M059J (cell line): ENCODE data around the gene CLEC9A. TPM values are rescaled to one million over a fixed set of nuclear protein-coding genes. Genes with fewer than 3 reads are reported as not detected.
A peak's percentile ranks its signal among the peaks of the same experiment; 100 is the strongest.
"Not testable (repeated sequence)": the region's sequence is repeated elsewhere in the genome, so short reads cannot be mapped to it uniquely, and the experiment has no call there.

Experiments used
- DNase-seq: peaks from one replicate; pipeline ENCODE4 v3.0.0-alpha.2; 2012; ENCODE audit warnings: low read depth
- total RNA-seq: library from RNA; depleted of rRNA; stranded (reverse); fragments of >200 nt; shearing (Covaris generic); gene quantifications from 2 replicates; pipeline ENCODE4 v1.2.3, GENCODE V29; 2014; rRNA removed

CLEC9A gene
- total RNA-seq, result 0.07 TPM in 1 of 2 replicates, not detected in the other

DNA sequence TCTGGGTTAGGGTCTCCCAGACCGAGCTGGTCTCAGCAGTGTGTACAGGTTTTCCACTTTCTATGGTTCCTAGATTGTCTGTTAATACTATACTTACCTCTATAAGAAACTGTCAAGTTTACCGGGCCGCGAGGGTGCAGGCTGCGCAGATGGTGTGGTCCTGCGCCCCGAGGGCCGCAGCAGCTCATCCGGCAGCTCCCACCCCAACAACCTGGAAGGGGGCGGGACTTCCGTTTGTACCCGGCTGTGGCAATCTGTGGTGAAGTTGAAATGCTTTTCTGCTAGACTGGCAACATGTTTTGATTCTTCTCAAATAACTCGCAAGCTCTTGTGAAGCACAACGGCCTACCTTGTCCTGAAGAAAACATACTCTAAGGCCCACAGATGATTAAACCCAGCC lies at the start of gene CLEC9A:
Gene CLEC9A (plus strand): TSS at position 237 of the 400 bp plus-strand sequence. CDS start 22,006 bp downstream, outside the sequence.
- no peak for DNase-seq

DNA sequence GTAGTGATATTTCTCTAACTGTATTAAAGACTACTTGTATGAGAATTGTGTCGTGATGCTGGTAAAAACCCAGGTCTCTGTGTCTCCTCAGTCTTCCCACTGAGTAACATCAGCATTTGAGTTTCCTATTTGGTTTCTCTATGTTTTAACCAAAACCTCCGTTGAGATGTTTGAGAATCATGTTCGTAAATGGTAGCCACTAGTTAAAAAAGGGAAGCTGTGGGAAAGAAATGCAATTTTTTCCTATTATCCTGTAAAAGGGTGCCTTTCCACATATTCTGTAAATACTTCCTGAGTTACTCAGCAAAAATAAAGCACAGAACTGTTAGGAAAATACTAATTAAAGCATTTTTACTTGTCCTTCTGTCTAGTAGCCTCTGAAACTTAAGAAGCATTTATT lies 38.6 kb upstream of the CLEC9A start:
- no peak for DNase-seq

DNA sequence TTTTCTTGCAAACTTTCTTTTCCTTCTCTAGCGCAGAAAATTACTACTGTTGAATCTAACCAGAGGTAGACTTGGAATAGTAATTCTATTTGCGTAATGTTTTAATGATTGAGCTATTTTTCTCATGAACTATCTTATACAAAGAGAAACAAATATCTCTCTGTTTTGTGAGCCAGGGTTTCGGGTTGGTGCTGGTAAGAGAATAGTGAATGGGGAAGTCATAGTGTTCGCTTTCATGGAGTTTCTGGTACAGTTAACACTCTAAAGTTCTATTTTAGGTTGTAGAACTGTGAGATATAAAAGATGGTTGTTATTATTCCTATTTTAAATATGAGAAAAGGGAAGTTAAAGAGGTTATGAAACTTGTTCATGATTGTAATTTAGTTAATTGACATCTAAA lies 38.2 kb upstream of the CLEC9A start:
- no peak for DNase-seq

DNA sequence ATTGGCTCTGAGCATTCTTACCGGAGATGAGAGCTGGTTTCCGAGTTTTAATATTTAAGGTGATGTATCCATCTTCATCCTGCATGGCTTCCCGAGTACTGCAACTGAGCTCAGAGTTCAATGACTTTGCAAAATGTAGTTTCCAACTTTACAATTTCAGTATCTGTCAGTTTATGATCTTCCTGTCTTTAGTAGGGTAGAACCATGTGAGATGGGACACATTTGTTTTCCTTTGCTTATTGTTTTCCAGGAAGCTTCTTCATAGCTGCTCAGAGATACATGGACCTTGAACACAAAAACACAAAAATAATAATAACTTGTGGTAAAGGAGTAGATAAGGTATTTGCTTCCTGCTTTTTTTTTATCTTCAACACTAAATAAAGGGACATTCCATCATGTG lies 31.5 kb upstream of the CLEC9A start, which contains the start of gene CLEC1B:
Gene CLEC1B (minus strand): TSS at position 106 of the 400 bp plus-strand sequence. CDS start 21 bp downstream, at position 85.
- no peak for DNase-seq

DNA sequence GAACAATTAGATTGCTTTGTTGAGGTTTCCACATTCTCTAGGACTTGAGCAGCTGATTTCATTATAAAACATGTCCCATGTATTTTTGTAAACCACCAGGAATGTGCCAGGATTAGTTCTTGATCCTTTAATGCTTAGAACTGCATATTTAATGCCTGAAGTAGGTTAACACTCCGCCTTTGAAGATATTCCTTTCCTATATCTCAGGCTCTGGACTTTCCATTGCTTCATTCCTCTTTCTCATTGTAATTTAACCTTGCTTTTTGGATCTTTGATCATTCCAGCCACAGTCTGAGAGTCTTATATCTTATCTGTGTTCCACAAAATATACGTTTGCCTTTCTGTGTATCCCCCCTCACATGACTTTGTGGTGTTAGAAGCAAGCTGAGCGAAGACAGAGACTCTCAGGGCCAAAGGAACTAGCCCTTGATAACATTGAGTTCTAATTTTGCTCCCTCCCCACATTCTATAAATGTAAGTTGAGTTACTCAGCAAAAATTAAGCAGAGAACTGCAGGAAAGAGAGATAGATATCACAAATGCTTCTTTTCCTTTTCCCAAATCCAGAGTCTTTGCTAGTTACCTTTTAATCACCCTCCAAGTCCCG lies 29.2 kb upstream of the CLEC9A start:
- DNase-seq, result no peak

DNA sequence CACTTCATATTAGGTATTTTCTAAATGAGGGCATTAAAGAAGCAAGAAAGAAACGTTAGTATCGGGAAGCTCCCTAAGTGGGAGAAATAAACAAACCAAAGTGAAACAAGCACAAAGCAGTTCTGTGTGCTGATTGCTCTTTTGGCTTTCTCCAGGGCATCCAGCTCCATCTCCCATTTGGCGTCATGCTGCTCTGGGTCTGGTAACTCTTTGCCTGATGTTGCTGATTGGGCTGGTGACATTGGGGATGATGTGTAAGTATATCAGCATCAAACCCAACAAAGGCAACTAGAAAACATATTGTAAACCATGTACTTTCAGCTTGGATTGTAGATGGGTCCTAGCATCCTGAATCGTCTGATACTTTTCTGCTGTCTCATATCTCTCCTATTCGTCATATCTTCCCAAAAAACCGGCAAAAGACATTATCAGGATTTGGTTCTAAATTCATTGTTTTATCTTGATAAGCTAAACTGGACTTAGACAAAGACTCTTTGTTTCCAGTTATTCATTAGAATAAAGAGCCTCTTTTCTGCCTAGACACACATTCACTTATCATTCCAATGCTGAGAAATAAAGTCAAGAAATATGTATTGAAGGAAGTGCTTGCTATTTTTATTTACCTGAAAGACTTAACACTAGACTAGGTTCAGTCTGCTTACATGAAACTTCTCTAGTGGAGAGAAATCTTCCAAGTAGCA lies 17.7 kb upstream of the CLEC9A start:
- no peak for DNase-seq

DNA sequence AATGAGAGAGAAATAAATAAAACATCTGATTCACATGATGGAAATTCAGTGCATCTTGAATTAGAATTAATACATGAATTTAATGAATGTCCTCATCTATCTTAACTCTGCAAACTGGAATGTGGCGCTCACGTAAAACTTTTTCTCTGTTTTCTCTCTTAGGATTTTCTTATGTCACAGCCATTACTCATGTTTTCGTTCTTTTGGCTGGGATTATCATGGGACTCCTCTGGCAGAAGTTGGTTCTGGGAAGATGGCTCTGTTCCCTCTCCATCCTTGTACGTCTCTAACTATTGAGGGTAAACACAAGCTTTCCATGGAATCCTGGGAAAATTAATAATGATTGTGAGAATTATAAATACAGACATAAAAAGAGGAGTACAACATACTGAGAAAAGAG lies 15.0 kb upstream of the CLEC9A start:
- no peak for DNase-seq

DNA sequence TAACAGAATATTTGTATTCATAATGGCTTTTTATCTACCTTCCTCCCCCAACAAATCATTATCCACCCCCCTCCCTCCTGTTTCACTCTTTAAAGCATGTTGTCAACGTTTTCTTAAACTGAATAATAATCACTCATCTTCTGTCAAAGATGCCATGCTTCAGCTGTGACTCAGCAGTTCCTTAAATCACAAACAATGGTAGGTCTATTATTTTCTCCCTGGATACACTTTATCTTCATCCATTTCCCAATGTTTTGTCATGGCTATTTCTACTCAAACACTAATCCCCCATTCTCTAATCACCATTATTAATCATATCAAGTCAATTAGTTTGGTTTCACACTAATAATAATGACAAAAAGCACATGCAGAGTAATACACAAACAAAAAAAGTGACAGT lies 13.6 kb upstream of the CLEC9A start:
- peak; percentile 76 for DNase-seq

DNA sequence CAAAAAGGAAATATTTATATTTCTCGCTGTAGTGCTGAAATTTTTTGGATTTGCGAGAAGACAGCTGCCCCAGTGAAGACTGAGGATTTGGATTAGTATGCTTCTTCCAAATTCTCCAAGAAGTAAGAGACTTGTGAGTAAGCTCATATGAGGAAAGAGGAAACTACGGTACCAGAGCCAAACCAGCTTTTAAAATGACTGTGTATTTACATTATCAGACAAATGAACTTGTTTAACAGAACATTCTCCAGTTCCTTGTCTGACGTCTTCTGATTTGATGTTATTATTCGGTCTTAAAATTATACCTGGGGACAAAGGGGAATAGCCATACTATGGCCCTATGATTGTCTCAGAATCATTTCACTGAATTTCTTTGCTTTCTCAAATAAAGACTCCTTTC lies 12.1 kb upstream of the CLEC9A start:
- peak; percentile 33 for DNase-seq

DNA sequence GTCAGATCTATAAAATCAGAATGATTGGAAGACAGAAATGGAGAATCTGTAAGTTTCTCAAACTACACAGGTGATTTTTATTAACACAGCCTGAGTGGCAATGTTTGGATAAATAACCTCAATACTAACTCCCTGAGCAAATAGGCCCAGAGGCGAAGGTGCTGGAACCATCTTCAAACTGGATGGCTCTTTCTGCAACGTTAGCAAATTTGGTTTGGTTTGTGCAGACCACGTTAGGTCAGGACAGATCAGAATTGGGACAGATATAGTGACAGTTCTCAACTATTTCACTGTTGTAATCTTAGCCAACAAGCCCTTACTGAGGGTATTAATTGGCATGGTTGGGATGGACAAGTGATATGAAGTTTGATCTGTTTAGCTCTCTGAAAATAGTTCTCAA lies 9.1 kb upstream of the CLEC9A start:
- DNase-seq, result no peak

DNA sequence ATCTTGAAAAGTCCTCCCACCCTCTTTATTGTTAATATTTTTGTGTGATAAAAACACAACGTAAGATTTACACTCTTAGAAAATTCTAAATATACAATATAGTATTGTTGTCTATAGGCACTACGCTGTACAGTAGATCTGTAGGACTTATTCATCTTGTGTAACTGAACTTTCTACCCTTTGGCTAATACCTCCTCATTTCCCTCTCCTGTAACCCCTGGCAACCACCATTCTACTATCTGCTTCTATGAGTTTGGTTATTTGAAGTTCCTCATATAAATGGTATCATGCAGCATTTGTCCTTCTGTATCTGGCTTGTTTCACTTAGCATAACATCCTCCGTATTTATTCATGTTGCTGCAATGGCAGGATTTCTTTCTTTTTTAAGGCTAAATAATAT lies 5.2 kb upstream of the CLEC9A start:
- DNase-seq, result no peak

DNA sequence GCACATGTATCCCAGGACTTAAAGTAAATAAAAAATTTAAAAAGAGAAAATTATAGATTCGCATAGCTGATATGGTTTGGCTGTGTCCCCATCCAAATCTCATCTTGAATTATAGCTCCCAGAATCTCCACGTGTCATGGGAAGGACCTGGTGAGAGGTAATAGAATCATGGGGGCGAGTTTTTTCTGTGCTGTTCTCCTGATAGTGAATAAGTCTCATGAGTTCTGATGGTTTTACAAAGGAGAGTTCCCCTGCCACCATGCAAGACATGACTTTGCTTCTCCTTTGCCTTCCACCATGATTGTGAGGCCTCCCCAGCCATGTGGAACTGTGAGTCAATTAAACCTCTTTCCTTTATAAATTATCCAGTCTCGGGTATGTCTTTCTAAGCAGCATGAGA lies 3.8 kb upstream of the CLEC9A start:
- DNase-seq, result not testable (repeated sequence)

DNA sequence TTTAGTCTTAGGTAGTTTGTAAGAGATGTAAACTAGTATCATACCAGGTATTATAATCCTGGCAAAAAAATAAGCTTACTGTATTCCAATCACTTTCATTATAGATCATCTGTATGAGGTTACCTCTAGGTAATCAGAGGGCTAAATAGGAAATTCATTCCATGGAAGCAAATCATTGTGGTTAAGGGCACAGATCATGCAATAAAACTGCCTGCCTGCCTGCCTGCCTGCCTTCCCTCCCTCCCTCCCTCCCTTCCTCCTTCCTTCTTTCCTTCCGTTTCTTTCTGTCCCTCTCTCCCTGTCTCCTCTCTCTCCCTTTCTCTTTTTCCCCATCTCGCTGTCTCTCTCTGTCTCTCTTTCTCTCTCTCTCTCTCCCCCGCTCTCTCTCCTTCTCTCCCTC lies 3.2 kb upstream of the CLEC9A start:
- peak; percentile 69 for DNase-seq

DNA sequence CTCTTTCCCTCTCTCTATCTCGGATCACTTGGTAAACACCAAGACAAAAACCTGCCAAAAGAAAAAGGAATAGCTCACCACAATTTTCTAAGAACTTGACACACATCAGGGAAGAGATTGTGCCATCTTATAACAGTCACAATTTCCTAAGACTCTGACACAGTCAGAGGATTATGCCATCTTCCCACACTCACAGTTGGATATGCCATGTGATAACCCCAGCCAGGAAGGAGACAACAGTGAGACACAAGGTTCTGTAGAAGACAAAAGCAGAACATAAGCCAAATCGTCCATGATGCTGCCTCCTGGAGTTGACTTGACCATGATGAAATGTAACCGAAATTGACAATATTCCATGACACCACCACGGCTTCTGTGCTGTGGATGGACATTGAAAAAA lies 2.8 kb upstream of the CLEC9A start:
- peak; percentile 81 for DNase-seq

DNA sequence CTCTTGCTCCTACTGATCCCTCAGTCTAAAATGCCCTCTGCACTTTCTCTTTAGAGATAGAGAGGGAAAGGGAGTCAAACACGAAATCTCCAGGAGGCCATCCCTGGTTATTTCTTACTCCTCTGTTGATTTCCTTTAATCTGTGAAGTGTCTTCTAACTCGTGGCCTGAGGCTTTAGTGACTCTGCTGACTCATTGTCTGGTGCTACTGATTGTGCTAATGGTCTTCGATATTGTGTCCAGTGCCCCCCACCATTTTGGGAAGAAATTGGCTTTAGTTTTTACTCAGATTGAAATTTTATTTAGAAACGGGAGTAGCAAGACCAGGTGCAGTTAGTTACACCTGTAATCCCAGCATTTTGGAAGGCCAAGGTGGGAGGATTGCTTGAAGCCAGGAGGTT lies 839 bp downstream of the CLEC9A start:
- peak; percentile 91 for DNase-seq

DNA sequence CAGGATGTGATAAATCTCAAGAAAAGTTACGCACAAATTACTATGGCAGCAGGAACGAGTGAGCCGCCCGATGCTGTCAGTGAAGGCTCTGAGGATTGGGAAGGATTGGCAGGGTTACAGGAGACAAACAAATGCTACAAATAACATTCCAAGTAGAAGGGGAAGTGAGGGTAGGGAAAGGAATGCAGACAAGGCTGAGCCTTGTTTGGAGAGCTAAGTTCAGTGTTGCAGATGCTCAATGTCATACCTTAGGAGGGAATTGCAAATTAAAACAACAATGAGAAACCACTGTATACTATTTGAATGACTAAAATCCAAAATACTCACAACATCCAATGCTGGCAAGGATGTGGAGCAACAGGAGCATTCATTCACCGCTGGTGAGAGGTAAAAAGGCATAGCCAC lies 1.3 kb downstream of the CLEC9A start:
- DNase-seq, result peak; percentile 99

DNA sequence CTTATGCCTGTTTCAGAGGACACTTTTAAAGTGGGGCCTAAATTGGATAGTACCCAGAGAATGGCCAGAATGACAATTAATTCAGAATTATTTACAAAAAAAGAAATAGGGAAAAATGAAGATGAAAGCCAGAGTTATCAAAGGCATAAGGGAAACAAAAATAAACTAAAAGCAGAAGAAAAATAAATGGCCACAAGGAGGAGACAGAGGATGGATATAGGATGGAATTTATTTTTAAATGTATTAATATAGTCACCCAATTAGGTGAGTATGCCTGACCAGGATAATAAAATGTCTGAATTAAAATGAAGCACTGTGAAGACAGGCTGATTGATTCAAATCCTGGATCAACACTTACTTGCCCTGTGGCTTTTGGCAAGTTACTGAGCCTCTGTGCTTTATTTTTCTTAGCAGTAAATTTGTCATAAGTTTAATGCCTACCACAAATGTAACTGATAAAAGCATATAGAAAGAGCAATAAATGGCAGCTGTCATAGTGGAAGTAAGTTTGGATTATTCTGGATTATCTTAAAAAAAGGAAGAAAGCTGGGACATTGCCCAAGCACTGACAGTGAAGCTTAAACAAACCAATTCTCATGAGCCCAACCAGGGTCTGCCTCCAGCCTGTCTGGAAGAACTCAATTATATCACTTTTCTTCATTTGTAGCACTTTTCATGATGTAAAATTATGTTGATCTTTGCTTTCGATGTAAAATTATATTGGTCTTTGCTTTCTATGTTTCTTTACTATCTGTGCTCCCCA lies 3.5 kb downstream of the CLEC9A start:
- DNase-seq, result peak; percentile 53

DNA sequence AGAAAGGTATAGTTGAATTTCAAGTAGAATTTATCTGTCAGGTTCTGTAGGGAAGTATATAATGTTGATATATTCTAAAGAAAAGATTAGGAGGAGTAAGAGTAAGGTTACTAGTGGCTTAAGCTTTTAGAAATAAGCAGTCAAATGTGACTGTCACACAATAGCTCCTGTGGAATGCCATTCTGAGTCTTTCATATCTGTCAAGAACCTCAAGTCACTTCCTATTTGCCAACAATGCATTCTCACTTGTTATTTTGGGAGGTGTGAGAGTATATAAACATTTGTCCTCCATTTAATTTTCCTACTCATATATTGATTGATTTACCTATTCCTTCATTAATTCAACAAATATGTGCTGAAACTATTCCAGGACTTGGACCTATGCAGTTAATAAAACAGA lies 11.7 kb downstream of the CLEC9A start:
- DNase-seq, result no peak

DNA sequence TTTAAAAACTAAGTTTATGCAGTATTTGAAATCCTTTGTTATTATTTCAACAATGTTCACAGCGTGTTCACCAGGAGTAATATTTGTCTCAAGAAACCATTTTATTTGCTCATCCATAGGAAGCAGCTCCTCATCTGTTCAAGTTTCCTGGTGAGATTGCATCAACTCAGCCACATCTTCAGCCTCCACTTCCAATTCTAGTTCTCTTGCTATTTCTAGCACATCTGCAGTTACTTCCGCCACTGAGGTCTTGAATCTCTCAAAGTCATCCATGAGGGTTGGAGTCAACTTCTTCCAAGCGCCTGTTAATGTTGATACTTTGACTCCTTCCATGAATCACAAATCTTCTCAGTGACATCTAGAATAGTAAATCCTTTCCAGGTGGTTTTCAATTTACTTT lies 18.0 kb downstream of the CLEC9A start:
- no peak for DNase-seq

DNA sequence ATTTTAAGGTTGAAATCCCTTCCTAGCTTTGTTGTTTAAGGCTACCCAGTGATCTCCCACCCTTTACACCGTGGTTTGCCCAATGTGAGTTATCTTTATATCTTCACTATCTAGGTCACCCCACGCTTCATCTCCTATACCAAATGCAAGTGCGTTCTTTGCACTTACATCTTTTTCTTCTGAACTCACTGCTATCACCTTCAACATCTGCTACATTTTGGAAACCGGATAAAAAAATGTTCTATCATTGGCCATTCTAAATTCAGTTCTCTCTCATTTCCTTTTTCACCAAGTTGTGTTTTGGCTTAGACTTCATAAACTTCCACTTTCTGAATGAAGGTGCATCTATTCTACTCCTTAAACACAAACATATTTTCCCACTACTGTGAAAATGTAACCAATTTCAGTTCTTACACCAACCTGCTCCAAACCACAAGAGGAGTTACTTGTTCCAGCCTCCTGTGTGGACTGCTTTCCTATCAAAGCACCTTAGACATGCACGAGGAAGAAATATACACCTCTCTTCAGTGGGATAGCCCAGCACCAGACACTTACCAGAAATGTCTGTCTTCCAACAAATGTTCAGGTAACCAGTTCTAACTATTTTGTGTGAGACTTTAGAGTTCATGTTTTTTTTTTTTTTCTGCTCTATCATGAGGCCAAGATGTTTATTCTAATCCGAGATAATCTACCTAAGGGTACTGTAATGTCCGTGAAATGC lies 21.9 kb downstream of the CLEC9A start:
- DNase-seq, result no peak

DNA sequence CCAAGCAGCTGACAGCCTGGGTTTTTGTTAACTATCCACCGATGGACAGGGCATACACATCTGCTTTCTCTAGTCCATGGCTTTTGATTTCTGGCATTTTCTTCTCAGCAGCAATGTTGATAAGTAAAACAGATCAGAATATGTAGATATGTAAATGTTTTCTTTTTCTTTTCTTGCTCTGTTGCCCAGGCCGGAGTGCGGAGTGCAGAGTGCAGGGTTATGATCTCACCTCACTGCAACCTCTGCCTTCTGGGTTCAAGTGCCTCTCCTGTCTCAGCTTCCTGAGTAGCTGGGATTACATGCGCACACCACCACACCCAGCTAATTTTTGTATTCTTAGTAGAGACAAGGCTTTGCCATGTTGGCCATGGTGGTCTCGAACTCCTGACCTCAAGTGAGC lies 27.9 kb downstream of the CLEC9A start:
- DNase-seq, result no peak

DNA sequence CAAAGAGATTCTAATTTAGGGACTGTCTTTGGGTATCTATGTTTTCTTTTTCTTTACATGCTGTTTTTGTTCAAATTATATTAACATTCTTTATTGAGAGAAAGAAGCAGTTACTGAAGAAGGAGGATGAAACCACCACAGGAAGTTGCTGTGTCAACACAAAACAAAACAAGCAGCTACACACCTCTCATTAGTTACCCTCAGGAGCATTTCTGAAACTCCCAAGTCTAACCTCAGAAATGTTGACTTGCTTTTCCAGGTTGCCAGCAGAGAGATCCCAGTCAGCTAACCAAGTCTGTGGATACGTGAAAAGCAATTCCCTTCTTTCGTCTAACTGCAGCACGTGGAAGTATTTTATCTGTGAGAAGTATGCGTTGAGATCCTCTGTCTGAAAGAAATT lies 34.8 kb downstream of the CLEC9A start:
- peak; percentile 60 for DNase-seq
